GM18502 (cell line): ENCODE data around the gene ABLIM1.

Experiments
- ATAC-seq: cut with Tn5 transposase; IDR thresholded peaks from one replicate; pipeline ENCODE4 v1.9.1; 2021; ENCODE audit warnings: mild to moderate bottlenecking; ENCODE audit not compliant: unreplicated experiment, poor library complexity

ABLIM1 gene

GRCh38 chr10:114649217-114649903 lies 8.7 kb downstream of the ABLIM1 start:
- no peak for ATAC-seq

- ATAC-seq: no peak
These were observed 9.7 kb downstream of the ABLIM1 start for GRCh38 chr10:114648368-114648767.

- ATAC-seq: no peak
These were observed 10.4 kb downstream of the ABLIM1 start for GRCh38 chr10:114647545-114648138.

GRCh38 chr10:114646426-114646825 lies 11.6 kb downstream of the ABLIM1 start:
- no peak for ATAC-seq

GRCh38 chr10:114645706-114646105 lies 12.4 kb downstream of the ABLIM1 start:
- no peak for ATAC-seq

- no peak for ATAC-seq
These were observed 14.9 kb downstream of the ABLIM1 start for GRCh38 chr10:114643158-114643557.

GRCh38 chr10:114642729-114643128 lies 15.3 kb downstream of the ABLIM1 start:
- ATAC-seq: no peak

- no peak for ATAC-seq
These were observed 19.1 kb downstream of the ABLIM1 start for GRCh38 chr10:114638821-114639625.

GRCh38 chr10:114635797-114636550 lies 22.1 kb downstream of the ABLIM1 start:
- no peak for ATAC-seq

GRCh38 chr10:114635101-114635500 lies 23.0 kb downstream of the ABLIM1 start:
- no peak for ATAC-seq

- no peak for ATAC-seq
These were observed 23.5 kb downstream of the ABLIM1 start for GRCh38 chr10:114634609-114634979.

- no peak for ATAC-seq
These were observed 25.0 kb downstream of the ABLIM1 start for GRCh38 chr10:114632869-114633715.

GRCh38 chr10:114631666-114632417 lies 26.2 kb downstream of the ABLIM1 start:
- peak; percentile 78 for ATAC-seq

- no peak for ATAC-seq
These were observed 26.9 kb downstream of the ABLIM1 start for GRCh38 chr10:114631090-114631665.

- no peak for ATAC-seq
These were observed 28.0 kb downstream of the ABLIM1 start for GRCh38 chr10:114629824-114630730.

GRCh38 chr10:114629083-114629823 lies 28.8 kb downstream of the ABLIM1 start:
- ATAC-seq: no peak

- no peak for ATAC-seq
These were observed 30.0 kb downstream of the ABLIM1 start for GRCh38 chr10:114628106-114628505.
